Ectodermal cell (in vitro differentiated cells): ENCODE results near the gene DDX19B.

Experiments used
- H3K27ac ChIP-seq: 2 replicates; pipeline ENCODE4 v1.7.0; 2013; ENCODE audit warnings: mild to moderate bottlenecking, low read depth, low read length; ENCODE audit not compliant: insufficient read depth, poor library complexity, severe bottlenecking
- H3K27me3 ChIP-seq: 2 replicates; pipeline ENCODE4 v1.7.0; 2013; ENCODE audit warnings: mild to moderate bottlenecking, low read length; ENCODE audit not compliant: insufficient read depth, control insufficient read depth, poor library complexity, severe bottlenecking
- H3K36me3 ChIP-seq: one replicate; pipeline ENCODE4 v1.7.0; 2013; ENCODE audit warnings: low read length; ENCODE audit not compliant: control insufficient read depth, insufficient read depth
- H3K4me1 ChIP-seq: one replicate; pipeline ENCODE4 v1.7.0; 2013; ENCODE audit warnings: low read length; ENCODE audit not compliant: control insufficient read depth, insufficient read depth
- H3K4me3 ChIP-seq: 2 replicates; pipeline ENCODE4 v1.7.0; 2013; ENCODE audit warnings: low read depth, low read length, control low read depth; ENCODE audit not compliant: insufficient read depth
- H3K9me3 ChIP-seq: 2 replicates; pipeline ENCODE4 v1.7.0; 2013; ENCODE audit warnings: mild to moderate bottlenecking, low read length, moderate library complexity; ENCODE audit not compliant: control insufficient read depth
- WGBS, 2 experiments: methylation state at CpG; one replicate each; pipeline ENCODE4 v1.1.7; 2013; ENCODE audit warnings: missing lambda C conversion rate in 2 of 2; 5-methylcytosine and 5-hydroxymethylcytosine counted together

DDX19B gene

DNA sequence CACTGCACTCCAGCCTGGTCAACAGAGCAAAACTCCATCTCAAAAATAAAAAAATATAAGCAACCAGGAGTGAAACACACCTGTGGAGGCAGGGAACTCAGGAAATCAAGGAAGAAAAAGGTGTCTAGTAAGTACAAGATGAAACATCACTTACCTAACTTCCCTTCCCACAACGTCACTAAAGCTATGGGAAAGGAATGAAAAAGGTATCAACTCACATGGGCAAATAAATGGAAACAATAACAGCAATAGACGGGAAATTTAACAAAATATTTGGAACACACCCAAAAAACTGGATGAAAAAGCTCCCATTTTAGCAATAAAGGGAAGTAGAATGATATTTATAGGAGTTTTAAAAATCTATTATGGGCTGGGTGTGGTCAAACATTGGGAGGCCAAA, 78.8 kb downstream of the DDX19B start:
- 90 to 100% methylated on average over 1 to 2 of the region's 2 CpGs for WGBS, 2 experiments
- H3K27me3 ChIP-seq, result no peaks in the 10 kb centered on the region
- peaks cover 8% of the 10 kb centered on the region for H3K4me1 ChIP-seq
- peaks cover 1% of the 10 kb centered on the region for H3K36me3 ChIP-seq
- H3K27ac ChIP-seq, result no peak overlapping the region
- H3K9me3 ChIP-seq, result no peaks in the 10 kb centered on the region
- no peak overlapping the region for H3K4me3 ChIP-seq

DNA sequence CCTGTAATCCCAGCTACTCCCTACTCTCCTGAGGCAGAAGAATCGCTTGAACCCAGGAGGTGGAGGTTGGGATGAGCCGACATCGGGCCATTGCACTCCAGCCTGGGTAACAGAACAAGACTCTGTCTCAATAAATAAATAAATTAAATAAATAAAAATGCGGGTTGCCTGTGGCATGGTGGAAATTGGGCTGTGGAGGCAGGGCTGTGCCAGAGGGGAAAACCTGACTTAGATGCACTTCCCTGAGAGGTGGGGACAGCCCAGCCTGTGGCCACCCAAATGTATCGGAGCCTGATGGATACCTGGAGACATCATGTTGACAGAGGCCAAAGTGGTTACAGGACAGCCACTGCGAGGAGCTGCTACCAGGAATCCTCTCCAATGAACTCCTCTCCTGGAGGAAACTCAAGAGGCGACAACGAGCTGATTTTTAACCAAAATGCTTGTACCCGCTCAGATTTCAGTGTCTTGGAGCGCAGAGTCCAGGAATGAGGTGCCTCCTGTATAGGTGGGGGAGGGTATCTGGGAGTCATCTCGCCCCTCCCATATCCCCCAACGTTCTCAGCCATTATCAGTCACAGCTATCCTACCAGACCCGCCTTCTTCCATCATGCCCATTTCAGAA, 80.0 kb downstream of the DDX19B start:
- WGBS, 2 experiments, result 91 to 94% methylated on average over 8 to 13 of the region's 13 CpGs
- H3K27me3 ChIP-seq, result no peaks in the 10 kb centered on the region
- no peaks in the 10 kb centered on the region for H3K36me3 ChIP-seq
- H3K9me3 ChIP-seq, result no peaks in the 10 kb centered on the region
- H3K4me3 ChIP-seq, result no peak overlapping the region
- peaks cover 8% of the 10 kb centered on the region for H3K4me1 ChIP-seq
- no peak overlapping the region for H3K27ac ChIP-seq

DNA sequence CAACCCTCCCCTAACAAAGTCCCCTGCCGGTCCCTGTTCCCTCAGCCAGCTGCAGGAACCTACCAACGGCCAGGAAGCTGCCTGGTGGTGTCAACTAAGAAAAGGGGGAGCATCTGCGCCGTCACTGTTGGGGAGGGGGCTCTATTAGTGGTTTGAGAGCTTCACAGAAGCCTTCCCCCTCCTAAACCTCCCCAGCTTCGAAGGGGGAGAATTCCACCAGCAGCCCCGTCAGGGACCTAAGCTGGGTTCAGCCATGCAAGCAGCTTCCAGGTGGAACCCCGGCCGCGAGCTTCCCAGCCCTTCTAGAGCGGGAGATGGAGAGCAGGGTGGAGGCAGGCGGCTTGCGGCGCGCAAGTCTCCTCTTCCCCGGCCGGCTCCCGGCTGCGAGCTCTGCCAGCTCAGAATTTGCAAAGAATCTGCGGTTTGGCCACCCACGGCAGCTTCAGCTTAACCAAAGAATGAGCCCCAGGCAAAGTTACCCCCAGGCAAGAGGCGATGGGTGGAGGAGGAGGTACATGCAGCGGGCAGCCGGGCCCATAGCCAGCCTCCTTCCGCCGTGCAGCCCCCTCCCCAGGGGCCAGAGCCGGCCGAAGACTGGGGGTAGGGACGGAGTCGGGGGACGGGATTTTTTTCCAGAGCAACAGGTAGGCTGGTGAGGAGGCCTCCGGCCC, 81.4 kb downstream of the DDX19B start:
- no peaks in the 10 kb centered on the region for H3K36me3 ChIP-seq
- no peaks in the 10 kb centered on the region for H3K27me3 ChIP-seq
- peaks cover 8% of the 10 kb centered on the region for H3K4me1 ChIP-seq
- H3K9me3 ChIP-seq, result no peaks in the 10 kb centered on the region
- peak overlapping the region; percentile 88 for H3K27ac ChIP-seq
- peak overlapping the region; percentile 93 for H3K4me3 ChIP-seq
- 0 to 1% methylated on average over 31 of the region's 31 CpGs for WGBS, 2 experiments

DNA sequence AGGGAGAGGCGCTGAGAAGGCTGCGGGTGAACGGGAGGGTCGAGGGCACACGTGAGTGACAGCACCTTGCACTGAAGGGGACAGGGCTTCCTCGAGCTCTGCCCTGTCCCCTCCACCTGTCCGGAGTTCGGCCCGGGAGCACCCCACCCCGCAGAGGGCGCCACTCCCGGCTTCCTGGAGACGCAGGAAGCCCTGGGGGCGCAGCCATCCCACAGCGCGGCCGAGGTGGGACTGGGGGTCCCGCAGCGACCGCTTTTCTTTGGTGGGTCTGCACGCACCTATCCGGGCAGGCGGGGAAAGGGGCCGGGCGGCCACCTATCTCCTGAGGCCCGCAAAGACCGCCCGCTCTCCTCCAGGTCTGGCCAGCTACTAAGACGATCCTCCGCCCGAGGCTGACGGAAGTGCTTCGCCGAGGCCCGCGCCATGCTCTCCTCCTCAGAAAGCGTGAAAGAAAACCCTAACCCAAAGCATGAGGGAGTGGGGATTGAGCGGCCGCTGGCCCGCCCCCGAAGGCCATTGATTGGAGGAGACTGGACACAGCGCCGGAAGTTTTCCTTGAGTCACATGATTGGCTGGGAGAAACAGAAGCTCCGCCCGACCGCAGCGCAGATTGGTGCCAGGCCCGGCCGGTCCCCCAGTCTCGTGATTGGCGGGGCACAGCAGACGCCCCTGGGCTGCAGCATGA, 82.1 kb downstream of the DDX19B start:
- Histone ChIP-seq H3K9me3 (no peaks in the 10 kb centered on the region), H3K4me1 (peaks cover 8% of the 10 kb centered on the region), H3K27me3 (no peaks in the 10 kb centered on the region), H3K36me3 (no peaks in the 10 kb centered on the region), H3K4me3 (peak overlapping the region; percentile 93), H3K27ac (peak overlapping the region; percentile 88)
- 0% methylated on average over 52 of the region's 52 CpGs for WGBS, 2 experiments

DNA sequence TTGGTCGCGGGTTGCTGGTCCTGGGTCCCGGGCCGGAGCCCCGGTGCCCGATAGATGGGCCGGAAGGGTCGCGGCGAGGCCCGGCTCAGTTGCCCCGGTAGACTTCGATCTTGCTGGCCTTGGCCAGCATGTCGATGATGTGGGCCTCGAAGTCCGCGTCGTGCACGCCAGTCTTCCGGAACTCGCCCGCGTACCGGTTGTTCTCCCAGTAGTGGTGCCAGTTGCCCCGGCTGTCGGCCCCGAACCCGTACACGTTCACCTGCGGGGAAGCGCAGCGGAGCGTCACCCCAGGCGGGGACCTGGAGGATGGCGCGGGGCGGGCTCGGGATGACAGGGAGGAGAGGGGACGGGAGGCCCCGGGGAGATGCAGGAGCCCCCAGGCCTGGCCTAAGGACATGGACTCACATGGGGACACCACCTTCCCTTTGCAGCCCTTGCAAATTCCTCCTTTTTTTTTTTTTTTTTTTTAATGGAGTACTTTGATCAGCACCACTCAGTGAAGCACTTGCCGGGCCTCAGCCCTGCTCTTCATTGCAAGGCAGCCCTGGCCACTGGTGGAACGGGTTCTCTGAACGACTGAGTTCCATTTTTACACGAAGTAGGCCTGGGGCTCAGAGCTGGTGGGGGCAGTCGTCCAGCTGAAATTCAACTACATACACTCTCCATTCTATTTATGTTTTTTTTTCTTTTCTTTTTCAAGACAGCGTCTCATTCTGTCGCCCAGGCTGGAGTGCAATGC, 82.8 kb downstream of the DDX19B start:
- WGBS, 2 experiments, result 16% methylated on average over 47 of the region's 47 CpGs
- Histone ChIP-seq H3K36me3 (peaks cover 2% of the 10 kb centered on the region), H3K27ac (no peak overlapping the region), H3K9me3 (no peaks in the 10 kb centered on the region), H3K27me3 (no peaks in the 10 kb centered on the region), H3K4me1 (peaks cover 8% of the 10 kb centered on the region), H3K4me3 (peak overlapping the region; percentile 93)

DNA sequence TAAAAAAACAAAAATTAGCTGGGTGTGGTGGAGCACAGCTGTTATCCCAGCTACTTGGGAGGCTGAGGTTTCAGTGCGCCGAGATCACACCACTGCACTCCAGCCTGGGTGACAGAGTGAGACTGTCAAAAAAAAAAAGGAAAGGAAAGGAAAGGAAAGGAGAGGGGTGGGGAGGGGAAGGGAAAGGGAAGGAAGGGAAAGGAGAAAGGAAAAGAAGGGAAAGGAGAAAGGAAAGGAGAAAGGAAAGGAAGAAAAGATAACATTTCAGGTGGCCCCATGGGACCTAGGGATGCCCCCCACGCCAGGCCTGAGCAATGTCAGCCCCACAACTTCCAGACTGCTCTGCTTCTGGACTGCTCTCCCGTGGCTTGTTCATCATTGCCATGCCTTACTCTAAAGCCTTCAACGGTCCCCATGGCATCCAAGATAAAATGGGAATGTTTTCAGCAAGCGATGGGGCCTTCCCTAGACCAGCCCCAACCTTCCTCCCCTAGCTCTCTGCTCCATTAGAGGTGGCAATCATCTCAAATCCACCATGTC, 84.5 kb downstream of the DDX19B start:
- Histone ChIP-seq H3K36me3 (peaks cover 4% of the 10 kb centered on the region), H3K4me1 (peaks cover 8% of the 10 kb centered on the region), H3K27ac (no peak overlapping the region), H3K9me3 (no peaks in the 10 kb centered on the region), H3K27me3 (no peaks in the 10 kb centered on the region), H3K4me3 (no peak overlapping the region)
- whole genome bisulfite sequencing, 2 experiments, result 94 to 95% methylated on average over 6 of the region's 6 CpGs
